A673 (cell line): ENCODE results near the gene EGFR.

ENCODE experiments used
- EZH2 ChIP-seq: fragments of 200-600 bp; sonication (generic); IDR thresholded peaks from 2 replicates; pipeline ENCODE4 v1.6.1; 2017; ENCODE audit warnings: borderline replicate concordance, low read depth, mild to moderate bottlenecking, mixed read lengths, antibody characterized with exemption, low read length; ENCODE audit not compliant: poor library complexity, severe bottlenecking
- TF ChIP-seq, protein P1 (sequence below): fragments of 300-800, 200-600 bp; sonication (generic); conservative IDR thresholded peaks from 2 replicates; pipeline ENCODE4 v1.5.1; 2017; ENCODE audit warnings: low read depth, mild to moderate bottlenecking, antibody characterized with exemption, low read length, moderate library complexity, mixed read lengths

DNA sequence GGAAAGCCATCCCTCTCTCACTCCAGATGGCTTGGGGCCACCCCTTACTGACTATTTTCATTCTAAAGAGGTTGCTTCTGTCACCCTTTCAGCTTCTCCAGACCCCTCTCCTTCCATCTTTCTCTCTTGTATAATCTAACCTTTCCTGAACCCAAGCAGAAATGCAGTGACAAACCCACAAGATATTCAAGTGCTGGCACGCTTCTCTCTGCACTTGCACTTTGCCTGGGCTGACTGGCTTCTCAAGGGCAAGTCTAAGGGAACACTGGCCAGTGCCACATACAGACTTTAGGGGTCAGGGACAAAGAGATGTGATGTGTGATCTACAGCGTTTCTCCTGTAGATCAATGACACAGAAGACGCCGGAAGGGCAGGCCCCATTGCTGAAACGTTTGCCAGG lies 195.9 kb downstream of the EGFR start:
- TF ChIP-seq, protein P1, sequence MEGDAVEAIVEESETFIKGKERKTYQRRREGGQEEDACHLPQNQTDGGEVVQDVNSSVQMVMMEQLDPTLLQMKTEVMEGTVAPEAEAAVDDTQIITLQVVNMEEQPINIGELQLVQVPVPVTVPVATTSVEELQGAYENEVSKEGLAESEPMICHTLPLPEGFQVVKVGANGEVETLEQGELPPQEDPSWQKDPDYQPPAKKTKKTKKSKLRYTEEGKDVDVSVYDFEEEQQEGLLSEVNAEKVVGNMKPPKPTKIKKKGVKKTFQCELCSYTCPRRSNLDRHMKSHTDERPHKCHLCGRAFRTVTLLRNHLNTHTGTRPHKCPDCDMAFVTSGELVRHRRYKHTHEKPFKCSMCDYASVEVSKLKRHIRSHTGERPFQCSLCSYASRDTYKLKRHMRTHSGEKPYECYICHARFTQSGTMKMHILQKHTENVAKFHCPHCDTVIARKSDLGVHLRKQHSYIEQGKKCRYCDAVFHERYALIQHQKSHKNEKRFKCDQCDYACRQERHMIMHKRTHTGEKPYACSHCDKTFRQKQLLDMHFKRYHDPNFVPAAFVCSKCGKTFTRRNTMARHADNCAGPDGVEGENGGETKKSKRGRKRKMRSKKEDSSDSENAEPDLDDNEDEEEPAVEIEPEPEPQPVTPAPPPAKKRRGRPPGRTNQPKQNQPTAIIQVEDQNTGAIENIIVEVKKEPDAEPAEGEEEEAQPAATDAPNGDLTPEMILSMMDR: no peak
- TF ChIP-seq EZH2: no peak
